DOHH2 (cell line): Measurements from ENCODE around the gene UFD1.

Source experiments
- EZH2phosphoT487 ChIP-seq: fragments of 200-600 bp; sonication (generic); IDR thresholded peaks from 2 replicates; pipeline ENCODE4 v1.6.1; 2017; ENCODE audit warnings: borderline replicate concordance, mild to moderate bottlenecking, antibody characterized with exemption, low read length, moderate library complexity, mixed read lengths
- TF ChIP-seq, protein P1 (sequence below): fragments of 200-600 bp; sonication (generic); IDR thresholded peaks from one replicate; pipeline ENCODE4 v1.5.1; 2014; ENCODE audit warnings: antibody characterized with exemption, mild to moderate bottlenecking, low read depth, low read length; ENCODE audit not compliant: poor library complexity, severe bottlenecking

DNA sequence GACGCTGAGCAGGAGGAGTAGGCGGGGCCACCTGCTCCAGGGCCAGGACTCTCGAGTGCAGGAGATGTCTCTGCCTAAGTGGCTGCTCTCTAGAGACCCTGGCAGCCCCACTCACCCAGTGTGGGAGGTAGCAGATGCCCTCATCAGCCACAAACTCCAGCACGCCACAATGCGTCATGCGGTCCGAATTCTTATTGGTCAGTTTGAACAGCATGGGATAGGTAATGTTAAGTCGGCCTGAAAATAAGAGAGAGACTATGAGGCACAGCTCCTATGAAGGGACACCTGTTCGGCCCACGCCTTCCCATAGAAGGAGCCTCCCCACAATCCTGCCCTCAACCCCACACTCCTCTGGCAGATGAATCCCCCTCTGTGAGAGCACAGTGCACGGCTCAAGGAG lies 7.4 kb downstream of the UFD1 start:
- TF ChIP-seq, protein P1, sequence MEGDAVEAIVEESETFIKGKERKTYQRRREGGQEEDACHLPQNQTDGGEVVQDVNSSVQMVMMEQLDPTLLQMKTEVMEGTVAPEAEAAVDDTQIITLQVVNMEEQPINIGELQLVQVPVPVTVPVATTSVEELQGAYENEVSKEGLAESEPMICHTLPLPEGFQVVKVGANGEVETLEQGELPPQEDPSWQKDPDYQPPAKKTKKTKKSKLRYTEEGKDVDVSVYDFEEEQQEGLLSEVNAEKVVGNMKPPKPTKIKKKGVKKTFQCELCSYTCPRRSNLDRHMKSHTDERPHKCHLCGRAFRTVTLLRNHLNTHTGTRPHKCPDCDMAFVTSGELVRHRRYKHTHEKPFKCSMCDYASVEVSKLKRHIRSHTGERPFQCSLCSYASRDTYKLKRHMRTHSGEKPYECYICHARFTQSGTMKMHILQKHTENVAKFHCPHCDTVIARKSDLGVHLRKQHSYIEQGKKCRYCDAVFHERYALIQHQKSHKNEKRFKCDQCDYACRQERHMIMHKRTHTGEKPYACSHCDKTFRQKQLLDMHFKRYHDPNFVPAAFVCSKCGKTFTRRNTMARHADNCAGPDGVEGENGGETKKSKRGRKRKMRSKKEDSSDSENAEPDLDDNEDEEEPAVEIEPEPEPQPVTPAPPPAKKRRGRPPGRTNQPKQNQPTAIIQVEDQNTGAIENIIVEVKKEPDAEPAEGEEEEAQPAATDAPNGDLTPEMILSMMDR: no peak
- TF ChIP-seq EZH2phosphoT487: no peak
